NCI-H460 (cell line): Measurements from ENCODE around the gene LINS1. TPM values are rescaled to one million over a fixed set of nuclear protein-coding genes. Genes with fewer than 3 reads are reported as not detected.
"Not testable (repeated sequence)": the region's sequence is repeated elsewhere in the genome, so short reads cannot be mapped to it uniquely, and the experiment has no call there.

Experiments
- DNase-seq: peaks from one replicate; pipeline ENCODE4 v3.0.0-alpha.2; 2016; ENCODE audit warnings: low read depth; ENCODE audit errors: extremely low read depth
- total RNA-seq: library from RNA; depleted of rRNA; stranded (reverse); fragments of >200 nt; shearing (Covaris generic); gene quantifications from 2 replicates; pipeline ENCODE4 v1.2.3, GENCODE V29; 2014

Gene LINS1
- total RNA-seq, 1 experiment from 2014 or later = 13.0 TPM

- DNase-seq = no peak
Observed at GRCh38 chr15:100612539-100612938, 10.6 kb upstream of the LINS1 start.

- no peak for DNase-seq
Observed at GRCh38 chr15:100602823-100603393, 924 bp upstream of the LINS1 start.

GRCh38 chr15:100601617-100602063 lies 344 bp downstream of the LINS1 start:
- no peak for DNase-seq

- no peak for DNase-seq
Observed at GRCh38 chr15:100601163-100601562, 821 bp downstream of the LINS1 start.

- DNase-seq = no peak
Observed at GRCh38 chr15:100598655-100599054, 3.3 kb downstream of the LINS1 start.

- DNase-seq = no peak
Observed at GRCh38 chr15:100597862-100598261, 4.1 kb downstream of the LINS1 start.

GRCh38 chr15:100596792-100597191 lies 5.2 kb downstream of the LINS1 start:
- no peak for DNase-seq

GRCh38 chr15:100595964-100596363 lies 6.0 kb downstream of the LINS1 start:
- no peak for DNase-seq

- no peak for DNase-seq
Observed at GRCh38 chr15:100593431-100593830, 8.6 kb downstream of the LINS1 start.

- no peak for DNase-seq
Observed at GRCh38 chr15:100592898-100593297, 9.1 kb downstream of the LINS1 start.

GRCh38 chr15:100591835-100592234 lies 10.1 kb downstream of the LINS1 start:
- DNase-seq = no peak

GRCh38 chr15:100591163-100591562 lies 10.8 kb downstream of the LINS1 start:
- not testable (repeated sequence) for DNase-seq

- no peak for DNase-seq
Observed at GRCh38 chr15:100588638-100589242, 13.2 kb downstream of the LINS1 start.

- DNase-seq = no peak
Observed at GRCh38 chr15:100580414-100580813, 21.6 kb downstream of the LINS1 start.

- no peak for DNase-seq
Observed at GRCh38 chr15:100573526-100573925, 28.5 kb downstream of the LINS1 start.

- peak; percentile 7 for DNase-seq
Observed at GRCh38 chr15:100572362-100572983, 29.5 kb downstream of the LINS1 start.

- no peak for DNase-seq
Observed at GRCh38 chr15:100571592-100572167, 30.3 kb downstream of the LINS1 start.

- DNase-seq = no peak
Observed at GRCh38 chr15:100570735-100571313, 31.2 kb downstream of the LINS1 start.

GRCh38 chr15:100570275-100570674 lies 31.7 kb downstream of the LINS1 start:
- no peak for DNase-seq

- DNase-seq = no peak
Observed at GRCh38 chr15:100569391-100569790, 32.6 kb downstream of the LINS1 start.

- no peak for DNase-seq
Observed at GRCh38 chr15:100566850-100567628, 34.9 kb downstream of the LINS1 start.
